ENCODE measurements around the gene INTS11. TPM values are rescaled to one million over a fixed set of nuclear protein-coding genes. Genes with fewer than 3 reads are reported as not detected.

Gene INTS11
- total and polyA plus RNA-seq, 2 of the 13 experiments (the other 11 are each of a cell fraction or from before 2014, with no cell fraction given), result 52.8 to 94.8 TPM

- peak; percentile 47; the same call in 1 of the 2 replicates for TF ChIP-seq ARID4A (CRISPR knock-in tag; IDR thresholded peaks at IDR 0.05; ENCODE audit: borderline replicate concordance)
- TF ChIP-seq PRDM4 (CRISPR knock-in tag; IDR thresholded peaks at IDR 0.05; ENCODE audit: borderline replicate concordance), result no peak
- no peak for TF ChIP-seq TERF1 (CRISPR knock-in tag; IDR thresholded peaks at IDR 0.05)
- no peak for TF ChIP-seq PTBP1 (IDR thresholded peaks at IDR 0.05; ENCODE audit: low read depth, low read length, poor library complexity, severe bottlenecking)
- TF ChIP-seq JUNB (CRISPR knock-in tag; IDR thresholded peaks at IDR 0.05; ENCODE audit: borderline replicate concordance), result no peak
- no peak for TF ChIP-seq THAP11 (CRISPR knock-in tag; IDR thresholded peaks at IDR 0.05)
- TF ChIP-seq RXRA (CRISPR knock-in tag; IDR thresholded peaks at IDR 0.05), result peak; percentile 35; the same call in 1 of the 2 replicates
- TF ChIP-seq ARNTL (CRISPR knock-in tag; IDR thresholded peaks at IDR 0.05), result 0 out of 2 replicates have a peak, but pooled peaks have one; percentile 58
- no peak for TF ChIP-seq ATM (IDR thresholded peaks at IDR 0.05; ENCODE audit: borderline replicate concordance)
- no peak for TF ChIP-seq STAG1 (CRISPR knock-in tag; IDR thresholded peaks at IDR 0.05)
- no peak for TF ChIP-seq REL (CRISPR knock-in tag; conservative IDR thresholded peaks at IDR 0.05)
- no peak for TF ChIP-seq POLR2G (IDR thresholded peaks at IDR 0.05; ENCODE audit: low read depth, low read length)
- no peak for TF ChIP-seq FLYWCH1 (CRISPR knock-in tag; IDR thresholded peaks at IDR 0.05)
- 0 out of 2 replicates have a peak, but pooled peaks have one; percentile 52 for TF ChIP-seq ZNF616 (CRISPR knock-in tag; IDR thresholded peaks at IDR 0.05; ENCODE audit: low read depth)
- TF ChIP-seq ZNF280D (CRISPR knock-in tag; IDR thresholded peaks at IDR 0.05), result peak; percentile 79; the same call in 1 of the 2 replicates
Measured at GRCh38 chr1:1334835-1335234, 10.4 kb upstream of the INTS11 start (continued).
